DMS79 (cell line): Measurements from ENCODE around the gene SSTR5.

ENCODE experiments used
- DNase-seq: peaks from one replicate; lab custom pipeline; 2025; lab: John Stamatoyannopoulos, UW

The SSTR5 gene

GRCh38 chr16:1102921-1103635 is 30.5 kb downstream of the SSTR5 start:
- DNase-seq: peak; percentile 23

DNA sequence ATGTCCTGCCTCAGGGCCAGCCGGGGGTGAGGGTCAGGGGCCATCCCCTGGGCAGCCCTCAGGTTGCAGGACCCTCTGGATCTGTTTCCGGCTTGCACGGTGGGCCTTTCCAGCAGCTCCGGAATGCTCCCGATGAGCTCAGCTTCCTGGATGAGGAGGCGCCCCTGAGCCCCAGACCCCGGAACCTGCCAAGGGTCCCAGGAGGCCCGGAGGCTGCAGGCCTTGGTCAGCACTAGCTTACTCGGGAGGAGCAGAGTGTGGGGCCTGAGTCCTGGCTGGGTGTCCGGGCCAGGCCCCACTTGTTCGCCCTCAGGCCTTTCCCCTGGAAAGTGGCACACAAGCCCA is 31.1 kb downstream of the SSTR5 start:
- DNase-seq: no peak

- no peak for DNase-seq
These were observed 33.5 kb downstream of the SSTR5 start for GRCh38 chr16:1105888-1106620.

- DNase-seq: no peak
These were observed 34.1 kb downstream of the SSTR5 start for GRCh38 chr16:1106659-1107058.

GRCh38 chr16:1107141-1107540 is 34.6 kb downstream of the SSTR5 start:
- no peak for DNase-seq

GRCh38 chr16:1107731-1108130 is 35.2 kb downstream of the SSTR5 start:
- no peak for DNase-seq

DNA sequence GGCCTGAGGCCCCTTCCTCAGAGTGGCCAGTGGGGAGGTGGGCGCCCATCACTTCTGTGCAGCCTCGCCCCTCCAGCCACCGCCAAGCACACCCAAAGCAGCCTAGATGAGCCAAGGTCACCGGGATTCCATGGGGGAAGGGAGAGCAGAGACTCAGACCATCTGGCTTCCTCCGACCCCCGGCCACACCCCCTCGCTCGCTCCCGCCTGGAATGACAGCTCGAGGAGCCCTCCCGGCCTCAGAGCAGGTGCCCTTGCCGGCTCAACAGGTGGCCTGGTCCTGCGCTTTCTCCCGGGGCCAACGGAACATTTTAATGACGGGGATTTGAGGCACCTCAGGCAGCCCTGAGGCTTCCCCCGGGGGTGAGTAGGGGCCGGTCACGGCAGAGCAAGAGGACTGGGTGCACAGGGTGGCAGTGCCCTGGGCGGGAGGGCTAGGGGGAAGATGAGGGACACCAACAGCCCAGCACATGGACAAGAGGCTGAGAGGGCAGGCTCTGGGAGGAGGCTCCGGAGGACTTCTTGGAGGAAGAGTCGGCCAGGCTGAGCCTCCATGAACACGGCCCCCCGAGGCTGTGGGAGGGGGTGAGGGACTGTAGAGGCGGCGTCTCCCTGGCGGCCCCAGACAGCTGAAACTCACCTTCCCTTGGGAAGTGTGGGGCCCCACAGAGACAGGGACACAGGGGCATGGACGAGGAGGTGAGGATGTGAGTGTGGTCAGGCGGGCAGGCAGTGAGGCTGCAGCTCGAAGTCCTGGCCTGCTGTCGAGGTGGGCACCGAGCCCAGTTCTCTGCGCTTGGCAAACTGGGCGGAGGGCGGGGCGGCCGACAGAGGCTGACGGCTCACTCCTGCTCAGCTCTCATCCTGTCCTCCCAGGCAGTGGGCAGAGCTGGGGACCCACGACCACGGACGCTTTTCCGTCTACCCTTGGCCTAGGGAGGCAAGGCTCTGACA is 36.0 kb downstream of the SSTR5 start:
- no peak for DNase-seq

DNA sequence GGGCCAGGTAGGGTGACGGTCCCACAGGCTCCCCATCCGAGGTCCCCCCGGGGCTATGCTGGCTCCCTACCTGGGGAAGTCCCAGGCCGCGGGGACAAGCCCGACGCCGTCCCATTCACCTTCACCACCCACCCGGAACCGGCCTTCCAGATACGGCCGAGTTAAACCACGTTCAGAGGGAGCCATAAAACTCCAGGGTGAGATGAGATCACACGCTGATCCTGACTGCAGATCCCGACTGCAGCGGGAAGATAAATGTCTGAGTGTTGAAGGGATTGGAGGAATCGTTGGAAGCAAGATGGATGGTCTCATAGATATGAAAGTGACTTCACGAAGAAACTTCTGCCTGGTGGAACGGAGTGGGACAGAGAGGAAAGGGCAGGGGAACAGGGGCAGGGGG is 37.1 kb downstream of the SSTR5 start:
- no peak for DNase-seq

GRCh38 chr16:1112506-1113184 is 40.1 kb downstream of the SSTR5 start:
- DNase-seq: no peak

DNA sequence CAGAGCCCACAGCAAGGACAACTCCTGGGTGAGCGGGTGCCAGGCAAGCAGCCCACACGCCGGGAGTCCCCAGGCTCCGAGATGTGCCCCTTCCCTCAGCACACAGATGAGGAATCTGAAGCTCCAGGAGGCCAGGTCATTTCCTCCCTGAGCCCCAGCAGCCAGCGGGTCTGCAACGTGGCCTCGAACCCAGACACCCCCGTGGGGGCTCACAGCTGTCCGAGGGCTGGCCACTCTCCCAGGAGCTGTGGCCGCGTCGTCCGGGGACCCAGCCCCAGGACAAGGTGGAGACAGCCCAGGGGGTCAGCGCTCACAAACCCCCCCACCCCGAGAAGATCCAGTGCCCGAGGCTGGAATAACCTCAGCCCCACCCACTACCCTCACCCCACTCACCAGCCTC is 40.9 kb downstream of the SSTR5 start:
- DNase-seq: no peak

DNA sequence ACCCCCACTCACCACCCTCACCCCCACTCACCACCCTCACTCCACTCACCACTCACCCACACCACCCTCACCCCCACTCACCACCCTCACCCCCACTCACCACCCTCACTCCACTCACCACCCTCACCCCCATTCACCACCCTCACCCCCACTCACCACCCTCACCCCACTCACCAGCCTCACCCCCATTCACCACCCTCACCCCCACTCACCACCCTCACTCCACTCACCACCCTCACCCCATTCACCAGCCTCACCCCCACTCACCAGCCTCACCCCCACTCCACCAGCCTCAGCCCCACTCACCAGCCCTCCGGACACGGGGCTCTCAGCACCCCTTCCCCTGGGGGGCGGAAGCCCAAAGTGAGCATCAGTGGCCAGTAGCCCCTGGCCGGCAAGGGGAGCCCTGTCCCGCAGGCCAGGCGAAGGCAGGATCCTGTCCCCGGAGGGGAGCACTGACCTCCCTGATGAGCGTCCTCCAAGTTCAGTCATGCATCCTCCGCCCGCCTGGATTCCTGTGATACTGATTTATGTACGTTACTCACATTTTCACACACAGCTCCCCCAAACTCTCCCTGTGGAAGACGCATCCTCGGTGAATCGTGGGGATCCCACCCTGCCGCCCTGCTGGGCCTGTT is 41.5 kb downstream of the SSTR5 start:
- no peak for DNase-seq

DNA sequence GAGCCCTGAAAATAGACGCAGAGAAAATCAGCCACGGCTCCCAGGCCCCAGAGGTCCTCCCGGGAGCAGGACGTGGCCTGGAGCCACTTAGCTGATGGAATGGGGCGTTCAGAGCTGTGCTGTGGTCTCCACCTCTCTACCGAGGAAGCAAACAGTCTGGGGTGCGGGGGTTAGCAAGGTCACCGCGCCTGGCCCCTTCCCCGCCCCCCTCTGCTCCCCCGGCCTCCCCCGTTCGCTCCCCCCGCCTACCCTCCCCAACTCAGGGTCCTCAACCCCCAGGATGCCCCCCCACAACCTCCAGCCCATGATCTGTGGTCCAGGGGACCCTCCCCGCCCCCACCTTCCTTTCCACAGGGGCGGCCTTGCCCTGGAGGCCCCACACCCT is 44.1 kb downstream of the SSTR5 start:
- DNase-seq: no peak

DNA sequence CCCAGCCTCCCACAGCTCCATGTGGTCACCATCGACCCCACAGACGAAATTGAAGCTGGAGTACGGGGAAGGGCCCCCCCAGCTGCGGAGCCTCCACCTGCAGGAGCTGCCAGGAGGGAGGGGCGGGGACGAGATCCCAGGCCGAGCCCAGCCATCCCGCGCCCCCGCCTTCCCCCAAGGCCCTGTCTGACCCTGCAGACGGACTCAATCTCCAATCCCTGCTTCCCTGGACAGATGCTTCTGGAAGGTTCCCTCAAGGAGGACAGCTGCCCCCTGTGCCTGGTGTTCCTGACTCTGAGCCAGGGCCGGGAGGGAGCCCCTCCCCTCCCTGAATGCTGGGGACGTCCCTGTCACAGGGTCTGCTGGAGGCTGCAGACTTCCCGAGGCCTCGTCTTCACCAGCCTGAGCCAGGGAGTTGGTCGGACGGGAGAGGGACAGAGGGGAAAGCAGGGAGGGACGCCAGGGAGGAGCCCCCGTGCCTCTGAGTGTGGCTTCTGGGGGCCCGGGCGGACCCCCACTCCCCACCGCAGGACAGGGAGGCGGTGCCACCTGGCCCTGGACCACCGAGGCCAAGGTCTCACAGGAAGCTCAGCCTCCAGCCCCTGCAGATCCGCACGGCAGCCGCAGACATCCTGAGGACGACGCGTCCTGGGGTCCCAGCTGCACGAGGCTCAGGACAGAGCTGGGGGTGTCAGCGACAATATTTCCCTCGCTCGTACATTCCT is 44.8 kb downstream of the SSTR5 start:
- no peak for DNase-seq

DNA sequence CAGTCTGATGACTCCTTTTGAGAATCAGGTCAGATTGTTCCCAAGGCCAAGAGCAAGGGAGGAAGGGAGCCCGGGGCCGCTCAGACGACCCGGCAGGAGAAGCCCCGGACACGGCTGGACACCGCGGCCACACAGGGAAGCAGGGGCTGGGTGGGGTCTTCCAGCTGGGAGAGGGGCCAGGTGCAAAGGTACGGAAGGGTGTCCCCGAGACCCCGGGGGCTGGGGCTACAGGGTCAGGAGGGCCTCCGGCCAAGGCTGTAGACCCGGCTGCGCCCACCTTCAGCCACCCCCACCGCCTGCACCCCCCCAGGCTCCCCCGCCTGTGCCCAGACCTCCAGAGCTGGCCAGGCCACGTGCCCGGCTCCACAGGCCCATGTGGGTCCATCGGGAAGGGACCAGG is 45.4 kb downstream of the SSTR5 start:
- no peak for DNase-seq

- DNase-seq: no peak
These were observed 46.6 kb downstream of the SSTR5 start for GRCh38 chr16:1119129-1119528.

GRCh38 chr16:1119766-1120576 is 47.4 kb downstream of the SSTR5 start:
- no peak for DNase-seq

GRCh38 chr16:1120577-1120941 is 48.0 kb downstream of the SSTR5 start:
- DNase-seq: no peak

DNA sequence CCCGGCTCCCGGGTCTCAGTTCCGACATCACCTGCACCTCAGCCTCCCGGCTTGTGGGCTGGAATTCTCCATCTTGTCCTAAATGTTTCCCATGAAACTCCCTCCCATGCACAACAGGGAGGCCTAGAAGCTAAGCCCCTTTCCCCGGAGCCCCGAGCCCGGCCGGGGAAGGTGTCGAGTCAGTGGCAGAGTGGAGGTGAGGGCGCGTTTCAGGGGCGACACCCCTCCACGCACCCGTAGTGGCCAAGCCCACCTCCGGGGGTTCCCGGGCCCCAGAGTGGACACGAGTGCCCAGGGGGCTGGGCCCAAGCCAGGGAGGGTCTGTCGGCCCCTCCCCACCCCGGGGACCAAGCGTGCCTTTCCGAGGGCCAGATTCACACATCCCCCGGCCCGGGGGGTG is 48.5 kb downstream of the SSTR5 start:
- no peak for DNase-seq

GRCh38 chr16:1121601-1122397 is 49.3 kb downstream of the SSTR5 start:
- no peak for DNase-seq
